Measurements from ENCODE around the gene RECQL5. TPM values are rescaled to one million over a fixed set of nuclear protein-coding genes. Genes with fewer than 3 reads are reported as not detected.

The RECQL5 gene
- total and polyA plus RNA-seq, 12 donors, result 11.2 to 188 (median 32.9) TPM

DNA sequence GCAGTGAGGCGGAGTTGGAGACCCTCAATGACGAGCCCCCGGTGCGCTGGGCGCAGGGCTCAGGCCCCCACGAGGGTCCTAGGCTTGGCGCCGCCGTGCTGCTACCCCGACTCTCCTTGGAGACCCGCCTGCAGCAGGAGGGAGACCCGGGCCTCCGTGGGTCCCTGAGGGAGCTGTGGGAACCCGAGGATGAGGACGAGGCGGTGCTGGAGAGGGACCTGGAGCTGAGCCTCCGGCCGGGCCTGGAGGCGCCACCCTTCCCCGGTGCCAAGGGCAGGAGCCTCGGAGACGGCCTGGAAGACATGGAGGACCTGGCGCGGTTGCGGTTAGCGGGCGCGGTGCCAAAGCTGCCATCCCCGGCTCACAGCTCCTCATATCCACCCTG, 77.0 kb downstream of the RECQL5 start:
- Histone ChIP-seq H3K9me3 (replicated peaks in 1 of 3) (no peaks in the 10 kb centered on the region), H3K4me1 (replicated peaks in 1 of 2) (peaks cover 0 to 10% of the 10 kb centered on the region in 2 donors), H3K4me3 (peak overlapping the region in 1 of 4 donors; percentile 78), H3K27ac (peak overlapping the region in 1 of 5 donors; percentile 95), H3K27me3 (no peaks in the 10 kb centered on the region), H3K36me3 (replicated peaks in 1 of 2) (no peaks in the 10 kb centered on the region)
- DNase-seq, result peak in 2 of 7 donors; percentile 40 to 43
- TF ChIP-seq POLR2A (IDR thresholded peaks at IDR 0.05), result no peak
- TF ChIP-seq, protein P1, sequence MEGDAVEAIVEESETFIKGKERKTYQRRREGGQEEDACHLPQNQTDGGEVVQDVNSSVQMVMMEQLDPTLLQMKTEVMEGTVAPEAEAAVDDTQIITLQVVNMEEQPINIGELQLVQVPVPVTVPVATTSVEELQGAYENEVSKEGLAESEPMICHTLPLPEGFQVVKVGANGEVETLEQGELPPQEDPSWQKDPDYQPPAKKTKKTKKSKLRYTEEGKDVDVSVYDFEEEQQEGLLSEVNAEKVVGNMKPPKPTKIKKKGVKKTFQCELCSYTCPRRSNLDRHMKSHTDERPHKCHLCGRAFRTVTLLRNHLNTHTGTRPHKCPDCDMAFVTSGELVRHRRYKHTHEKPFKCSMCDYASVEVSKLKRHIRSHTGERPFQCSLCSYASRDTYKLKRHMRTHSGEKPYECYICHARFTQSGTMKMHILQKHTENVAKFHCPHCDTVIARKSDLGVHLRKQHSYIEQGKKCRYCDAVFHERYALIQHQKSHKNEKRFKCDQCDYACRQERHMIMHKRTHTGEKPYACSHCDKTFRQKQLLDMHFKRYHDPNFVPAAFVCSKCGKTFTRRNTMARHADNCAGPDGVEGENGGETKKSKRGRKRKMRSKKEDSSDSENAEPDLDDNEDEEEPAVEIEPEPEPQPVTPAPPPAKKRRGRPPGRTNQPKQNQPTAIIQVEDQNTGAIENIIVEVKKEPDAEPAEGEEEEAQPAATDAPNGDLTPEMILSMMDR (IDR thresholded peaks at IDR 0.05), result no peak
- intact Hi-C loops (cut with DNase I), result loop anchor here in 1 of 2 donors (5.0 kb wide), 1 partner anchor 63 kb away; the partner anchor contains the start of gene LLGL2
- WGBS, 4 donors, result 67 to 85% (median 68%) methylated on average over 4 to 29 of the region's 29 CpGs

DNA sequence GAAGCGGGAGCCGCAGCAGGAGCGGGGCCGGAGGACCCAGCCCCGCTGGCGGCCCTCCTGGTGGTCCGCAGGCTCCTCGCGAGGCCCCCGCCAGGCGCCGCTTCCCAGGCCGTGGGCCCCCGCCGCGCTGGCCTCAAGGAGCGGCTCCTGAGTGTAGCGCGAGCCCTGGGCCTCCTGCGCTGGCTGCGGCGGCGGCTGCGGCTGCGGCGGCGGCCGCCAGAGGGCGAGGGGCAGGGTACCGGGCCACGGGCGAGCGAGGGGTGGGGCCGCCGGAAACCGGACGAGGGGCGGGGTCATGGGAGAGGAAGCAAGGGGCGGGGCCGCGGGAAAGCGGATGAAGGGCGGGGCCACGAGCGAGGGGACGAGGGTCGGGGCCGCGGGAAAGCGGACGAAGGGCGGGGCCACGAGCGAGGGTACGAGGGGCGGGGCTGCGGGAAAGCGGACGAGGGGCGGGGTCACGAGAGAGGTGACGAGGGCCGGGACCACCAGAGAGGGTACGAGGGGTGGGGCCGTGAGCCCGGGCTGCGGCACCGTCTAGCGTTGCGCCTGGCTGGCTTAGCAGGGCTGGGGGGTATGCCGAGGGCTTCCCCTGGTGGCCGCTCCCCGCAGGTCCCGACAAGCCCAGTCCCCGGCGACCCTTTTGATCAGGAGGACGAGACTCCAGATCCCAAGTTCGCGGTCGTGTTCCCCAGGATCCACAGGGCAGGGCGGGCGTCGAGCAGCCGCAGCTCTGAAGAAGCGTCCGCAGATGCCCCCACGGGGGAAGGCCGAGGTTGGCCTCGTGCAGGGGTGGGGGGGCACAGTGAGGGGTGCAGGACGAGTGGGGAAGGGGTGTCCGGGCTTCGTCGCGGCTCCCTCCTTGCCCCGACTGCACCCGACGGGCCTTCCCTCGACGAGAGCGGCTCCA, 77.7 kb downstream of the RECQL5 start:
- peak; percentile 53 to 55 for TF ChIP-seq POLR2A (IDR thresholded peaks at IDR 0.05)
- TF ChIP-seq, protein P1 (IDR thresholded peaks at IDR 0.05), result peak in 4 of 6 experiments; percentile 46 to 87 (median 72)
- H3K4me1 ChIP-seq (replicated peaks in 1 of 2), result peaks cover 0 to 10% of the 10 kb centered on the region in 2 donors
- peak overlapping the region in 4 of 5 donors; percentile 78 to 95 (median 85) for H3K27ac ChIP-seq
- no peaks in the 10 kb centered on the region for H3K27me3 ChIP-seq
- intact Hi-C loops (cut with DNase I), result loop anchor here in 1 of 2 donors (5.0 kb wide), 1 partner anchor 62 kb away; the partner anchor contains the start of gene LLGL2
- WGBS, 4 donors, result 0 to 9% (median 3%) methylated on average over 9 to 100 of the region's 100 CpGs
- no peaks in the 10 kb centered on the region for H3K36me3 ChIP-seq (replicated peaks in 1 of 2)
- DNase-seq, result peak; percentile 92 to 96 (median 95)
- no peaks in the 10 kb centered on the region for H3K9me3 ChIP-seq (replicated peaks in 1 of 3)
- peak overlapping the region in 2 of 4 donors; percentile 30 to 78 for H3K4me3 ChIP-seq

DNA sequence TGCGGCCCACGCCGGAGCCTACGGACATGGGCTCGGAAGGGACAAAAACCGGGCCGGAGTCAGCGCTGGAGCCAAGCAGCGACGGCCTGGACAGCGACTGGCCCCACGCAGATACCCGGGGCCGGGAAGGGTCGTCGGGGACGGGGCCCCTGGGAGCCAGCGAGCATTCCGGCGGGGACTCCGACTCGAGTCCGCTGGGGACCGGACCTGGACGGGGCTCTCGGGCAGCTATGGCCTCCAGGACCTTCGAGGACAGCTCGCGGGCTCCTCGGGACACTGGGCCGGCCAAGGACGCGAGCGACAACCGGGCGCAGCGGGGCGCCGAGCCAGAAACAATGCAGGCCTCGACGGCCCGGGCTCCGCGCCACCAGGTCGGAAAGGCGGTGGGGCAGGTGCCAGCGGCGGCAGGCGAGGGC, 78.3 kb downstream of the RECQL5 start:
- TF ChIP-seq, protein P1 (IDR thresholded peaks at IDR 0.05), result no peak
- TF ChIP-seq POLR2A (IDR thresholded peaks at IDR 0.05), result no peak
- H3K27me3 ChIP-seq, result no peaks in the 10 kb centered on the region
- intact Hi-C loops (cut with DNase I), result loop anchor here in 1 of 2 donors (5.0 kb wide), 1 partner anchor 61 kb away; the partner anchor contains the start of gene LLGL2
- H3K4me3 ChIP-seq, result peak overlapping the region in 2 of 4 donors; percentile 27 to 78
- peaks cover 0 to 10% of the 10 kb centered on the region in 2 donors for H3K4me1 ChIP-seq (replicated peaks in 1 of 2)
- peak overlapping the region in 4 of 5 donors; percentile 78 to 95 (median 85) for H3K27ac ChIP-seq
- 6 to 15% (median 8%) methylated on average over 10 to 49 of the region's 49 CpGs; no CpG with 5 or more reads in 1 of the 4 donors for WGBS, 4 donors
- DNase-seq, result peak; percentile 61 to 78 (median 69)
- H3K36me3 ChIP-seq (replicated peaks in 1 of 2), result no peaks in the 10 kb centered on the region
- H3K9me3 ChIP-seq (replicated peaks in 1 of 3), result no peaks in the 10 kb centered on the region
